Hematopoietic multipotent progenitor cell (in vitro differentiated cells): ENCODE results near the gene TBC1D20. TPM values are rescaled to one million over a fixed set of nuclear protein-coding genes. Genes with fewer than 3 reads are reported as not detected.
A peak's percentile ranks its signal among the peaks of the same experiment; 100 is the strongest.

Source experiments
- DNase-seq, 3 donors: peaks; one replicate each; pipeline ENCODE4 v3.0.0-alpha.2; 2011 to 2015; ENCODE audit warnings: low read depth in 2 of 3, low spot score in 2 of 3
- total RNA-seq: library from RNA; depleted of rRNA; stranded (reverse); fragments of >200 nt; gene quantifications from one replicate; pipeline ENCODE4 v1.2.3, GENCODE V29; 2012

Gene TBC1D20
- total RNA-seq, 1 donor: 32.9 TPM

GRCh38 chr20:420721-421574, 41.4 kb downstream of the TBC1D20 start:
- DNase-seq: no peak

- no peak for DNase-seq
These were observed 42.1 kb downstream of the TBC1D20 start for GRCh38 chr20:420166-420620.

GRCh38 chr20:419556-420165, 42.7 kb downstream of the TBC1D20 start:
- no peak for DNase-seq

GRCh38 chr20:418858-419365, 43.4 kb downstream of the TBC1D20 start:
- DNase-seq: no peak

GRCh38 chr20:417801-418342, 44.5 kb downstream of the TBC1D20 start:
- DNase-seq: no peak

- DNase-seq: no peak
These were observed 45.2 kb downstream of the TBC1D20 start for GRCh38 chr20:416950-417800.

GRCh38 chr20:415820-416322, 46.5 kb downstream of the TBC1D20 start:
- no peak for DNase-seq

- DNase-seq: no peak
These were observed 48.2 kb downstream of the TBC1D20 start for GRCh38 chr20:414161-414560.

GRCh38 chr20:412081-412480, 50.3 kb downstream of the TBC1D20 start:
- no peak for DNase-seq

GRCh38 chr20:409697-410559, 52.4 kb downstream of the TBC1D20 start:
- DNase-seq: no peak

GRCh38 chr20:408843-409696, 53.3 kb downstream of the TBC1D20 start:
- peak in 2 of 3 donors; percentile 11 to 16 for DNase-seq

GRCh38 chr20:407953-408842, 54.1 kb downstream of the TBC1D20 start, which contains the start of gene RBCK1:
TSS of gene RBCK1 (plus strand) at chr20:408299. CDS start at chr20:408758, 459 bp downstream.
- peak; percentile 78 to 92 (median 89) for DNase-seq

- DNase-seq: peak in 2 of 3 donors; percentile 73 to 74
These were observed 55.0 kb downstream of the TBC1D20 start for GRCh38 chr20:407133-407952.

GRCh38 chr20:406200-407132, 55.9 kb downstream of the TBC1D20 start:
- no peak for DNase-seq

GRCh38 chr20:404088-404487, 58.2 kb downstream of the TBC1D20 start:
- no peak for DNase-seq
